HG02943 (cell line): ENCODE measurements around the gene PTTG1.

ENCODE experiments used
- ATAC-seq: cut with Tn5 transposase; IDR thresholded peaks from one replicate; pipeline ENCODE4 v1.9.1; 2021; ENCODE audit warnings: mild to moderate bottlenecking, low read depth, moderate library complexity; ENCODE audit not compliant: unreplicated experiment

Gene PTTG1

DNA sequence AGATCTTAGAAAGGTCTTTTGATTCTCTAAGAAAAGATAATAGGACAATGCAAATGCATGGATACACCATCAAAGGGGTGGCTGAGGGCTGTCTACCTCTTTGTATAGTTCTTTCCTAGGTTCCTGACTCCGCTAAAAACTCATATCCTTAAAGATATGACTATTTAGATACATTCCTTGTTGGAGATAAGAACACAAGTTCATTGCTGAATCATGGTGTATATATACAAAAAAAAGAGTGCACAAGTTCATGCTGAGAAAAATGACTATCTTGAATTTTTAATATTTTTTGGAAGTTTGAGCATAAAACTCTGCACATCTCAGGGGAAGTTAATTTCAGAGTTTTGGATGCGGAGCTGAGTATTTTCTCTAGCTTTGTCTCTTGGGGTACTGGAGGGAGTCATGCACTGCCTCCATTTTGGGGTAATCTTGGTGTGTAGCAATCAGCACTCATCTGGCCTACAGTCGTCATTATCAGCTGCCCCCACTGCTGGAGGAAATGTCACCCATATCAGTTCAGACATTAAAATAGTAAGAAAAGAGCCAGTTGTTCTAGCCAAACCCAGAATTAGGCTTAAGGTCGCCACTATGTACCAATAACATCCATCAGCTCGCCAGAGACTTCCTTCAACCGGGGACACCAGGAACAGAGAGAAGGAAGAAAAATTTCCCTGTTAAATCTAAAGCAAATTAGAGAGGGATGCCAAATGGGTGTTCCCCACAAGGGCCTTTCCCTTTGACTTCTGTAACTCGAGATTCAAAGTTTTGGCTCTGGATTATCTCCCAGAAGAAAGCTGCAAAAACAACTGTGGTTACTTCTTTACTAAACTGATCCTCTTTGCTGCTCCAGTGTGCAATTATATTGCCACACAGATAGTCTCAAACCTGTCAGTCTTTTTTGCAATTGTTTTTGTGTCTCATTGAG lies 49.0 kb downstream of the PTTG1 start:
- ATAC-seq: no peak

DNA sequence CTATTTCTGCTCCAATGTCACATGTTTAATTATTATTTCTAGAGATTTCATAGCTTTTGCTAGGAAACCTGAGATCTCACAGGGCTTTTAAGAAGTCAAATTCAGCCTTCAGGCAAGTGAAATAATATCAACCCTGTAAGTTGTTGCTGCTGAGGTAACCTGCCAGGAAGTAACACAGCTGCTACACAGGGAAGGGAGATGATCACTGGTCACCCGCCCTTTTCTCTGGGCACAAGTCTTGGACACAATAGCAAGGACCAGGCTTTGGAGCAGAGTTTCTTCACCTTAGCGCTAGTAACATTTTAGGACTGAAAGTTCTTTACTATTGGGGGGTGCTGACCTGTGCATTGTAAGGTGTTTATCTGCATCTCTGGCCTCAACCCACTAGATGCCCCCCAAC lies 50.1 kb downstream of the PTTG1 start:
- ATAC-seq: no peak

DNA sequence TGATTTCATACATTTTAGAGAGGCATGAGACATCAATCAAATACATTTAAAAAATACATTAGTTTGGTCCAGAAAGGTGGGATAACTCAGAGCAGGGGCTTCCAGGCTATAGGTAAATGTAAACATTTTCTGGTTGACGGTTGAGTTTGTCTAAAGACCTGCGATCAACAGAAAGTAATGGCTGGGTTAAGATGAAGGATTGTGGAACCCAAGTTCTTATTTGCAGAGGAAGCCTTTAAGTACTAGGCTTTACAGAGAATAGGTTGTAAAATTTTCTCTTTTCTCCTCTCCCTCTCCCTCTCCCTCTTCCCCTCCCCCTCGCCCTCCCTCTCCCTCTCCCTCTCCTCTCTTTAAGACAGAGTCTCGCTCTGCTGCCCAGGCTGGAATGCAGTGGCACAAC lies 50.8 kb downstream of the PTTG1 start:
- ATAC-seq: no peak

DNA sequence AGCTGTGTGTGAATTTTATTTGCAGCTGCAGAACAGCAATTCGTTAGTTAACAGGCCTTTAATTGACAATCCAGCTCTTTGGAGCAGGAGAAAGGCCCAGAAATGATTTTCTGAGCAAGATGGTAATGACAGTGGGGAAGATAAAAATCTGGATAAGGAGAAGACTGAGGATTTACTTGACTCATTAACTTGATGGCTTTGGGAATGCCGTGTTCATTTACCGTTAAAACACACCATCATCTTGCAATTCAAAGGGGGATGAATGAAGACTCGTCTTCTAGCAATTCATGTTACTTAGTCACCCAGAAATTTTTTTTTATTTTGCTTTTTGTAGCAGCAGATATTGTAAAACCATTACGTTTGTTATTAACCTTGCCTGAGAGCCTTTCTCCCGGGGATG lies 52.0 kb downstream of the PTTG1 start:
- no peak for ATAC-seq

DNA sequence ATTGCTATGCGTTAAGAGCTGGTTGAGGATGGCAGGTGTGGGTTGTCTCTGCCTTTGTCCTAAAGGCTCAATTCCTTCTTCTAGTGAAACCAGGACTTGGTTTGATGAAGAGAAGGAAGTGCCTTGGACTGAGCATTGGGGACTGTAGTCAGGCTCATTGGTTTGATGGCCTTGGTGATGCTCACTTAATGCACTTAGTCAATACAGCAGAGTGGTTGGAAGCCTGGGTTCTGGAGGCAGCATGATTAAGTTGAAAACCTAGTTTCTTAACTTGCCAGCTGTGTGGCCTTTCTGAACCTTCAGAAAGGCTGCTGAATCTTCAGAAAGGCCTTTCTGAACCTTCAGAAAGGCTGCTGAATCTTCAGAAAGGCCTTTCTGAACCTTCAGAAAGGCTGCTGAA lies 52.4 kb downstream of the PTTG1 start:
- ATAC-seq: no peak

DNA sequence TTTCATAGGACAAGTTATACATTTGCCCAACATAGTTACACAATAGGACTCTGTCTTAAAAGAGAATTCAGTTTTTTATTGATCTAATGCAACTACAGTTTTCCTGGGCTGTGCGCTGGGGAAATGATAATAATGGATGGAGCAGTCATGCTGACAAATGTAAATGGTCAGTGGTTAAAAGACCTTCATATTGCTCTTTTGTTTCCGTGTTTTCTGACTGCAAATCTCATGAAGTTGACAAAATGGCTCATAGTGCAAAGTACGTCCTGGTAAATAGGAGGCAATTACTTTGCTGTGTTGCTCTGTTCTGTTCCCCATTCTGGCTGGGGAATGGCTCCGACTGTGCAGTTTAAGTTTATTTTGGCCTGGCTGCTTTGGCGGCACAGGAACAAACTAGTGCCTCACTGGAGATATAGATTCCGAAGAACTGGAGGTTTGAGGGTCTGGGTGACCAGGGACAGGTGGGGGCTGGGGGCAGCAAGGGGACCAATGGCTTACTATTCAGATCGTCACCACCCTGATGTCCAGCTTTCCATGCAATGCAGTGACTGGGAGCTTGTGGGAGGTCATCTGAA lies 54.3 kb downstream of the PTTG1 start:
- ATAC-seq: no peak

DNA sequence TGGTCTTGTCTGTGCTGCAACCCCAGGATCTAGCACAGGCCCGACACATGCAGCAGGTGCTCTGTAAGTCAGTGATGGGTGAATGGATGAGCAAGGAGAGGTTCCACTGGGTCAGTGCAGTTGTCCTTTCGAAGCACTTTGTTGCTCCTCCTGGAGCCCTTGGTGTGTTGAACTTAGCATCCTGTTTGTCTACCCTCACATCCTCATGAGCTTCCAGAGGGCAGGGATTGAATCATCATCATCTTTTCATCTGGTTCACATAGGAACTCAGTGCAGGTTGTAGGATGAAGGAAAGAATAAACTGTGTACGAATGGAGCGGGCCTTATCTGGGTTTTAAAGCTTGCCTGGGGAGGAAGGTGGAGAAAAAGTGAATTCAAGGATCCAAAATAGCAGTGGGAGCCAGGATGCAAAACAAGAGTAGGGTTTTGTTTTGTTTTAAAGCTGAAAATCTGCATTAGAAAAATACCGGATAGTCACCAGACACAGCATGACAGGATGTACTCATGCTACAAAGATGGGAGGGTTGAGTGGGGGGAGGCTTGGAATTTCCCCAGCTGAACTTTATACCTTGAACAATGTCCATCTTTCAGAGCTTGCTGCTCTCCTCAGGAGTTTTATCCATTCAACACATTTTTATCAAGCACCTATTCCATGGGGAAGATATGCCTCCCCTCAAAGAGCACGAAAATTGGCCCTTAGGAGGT lies 55.8 kb downstream of the PTTG1 start:
- ATAC-seq: no peak

DNA sequence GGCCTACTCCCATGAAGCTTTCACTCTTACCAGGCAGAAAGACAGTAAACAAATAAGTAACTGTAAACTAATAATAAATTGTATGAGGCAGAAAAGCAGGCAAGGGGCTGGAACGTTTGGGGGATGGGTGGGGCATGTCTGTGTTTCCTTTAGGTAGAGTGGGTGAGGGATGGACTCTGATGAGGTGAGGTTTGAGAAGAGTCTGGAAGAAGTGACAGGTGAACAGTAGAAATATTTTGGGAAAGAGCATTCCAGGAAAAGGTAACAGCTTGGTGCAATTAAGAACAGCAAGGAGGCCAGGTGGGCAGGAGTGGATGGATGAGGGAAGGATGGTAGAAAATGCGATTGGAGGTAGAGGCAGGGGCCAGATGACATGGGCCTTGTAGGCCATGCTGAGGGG lies 56.5 kb downstream of the PTTG1 start:
- ATAC-seq: no peak
